IPS DF 6.9 (cell line): ENCODE measurements around the gene PSME3IP1.
"Not testable (repeated sequence)": the region's sequence is repeated elsewhere in the genome, so short reads cannot be mapped to it uniquely, and the experiment has no call there.

Experiments used
- DNase-seq: peaks from one replicate; pipeline ENCODE4 v3.0.0-alpha.2; 2013; ENCODE audit warnings: low read depth, low spot score
- H3K27ac ChIP-seq: one replicate; pipeline ENCODE4 v1.5.1; 2013; ENCODE audit warnings: low read length, control low read depth
- H3K27me3 ChIP-seq: 2 replicates; pipeline ENCODE4 v1.6.1; 2013; ENCODE audit warnings: mild to moderate bottlenecking, low read length; ENCODE audit not compliant: control insufficient read depth, insufficient read depth
- H3K36me3 ChIP-seq: 2 replicates; pipeline ENCODE4 v1.6.1; 2013; ENCODE audit warnings: low read length; ENCODE audit not compliant: control insufficient read depth, insufficient read depth
- H3K4me1 ChIP-seq: 2 replicates; pipeline ENCODE4 v1.6.1; 2013; ENCODE audit warnings: low read length; ENCODE audit not compliant: control insufficient read depth, insufficient read depth
- H3K4me3 ChIP-seq: 2 replicates; pipeline ENCODE4 v1.5.1; 2013; ENCODE audit warnings: mild to moderate bottlenecking, low read length
- H3K9me3 ChIP-seq: 2 replicates; pipeline ENCODE4 v1.6.1; 2013; ENCODE audit warnings: low read length, inconsistent platforms; ENCODE audit not compliant: control insufficient read depth, insufficient read depth
- WGBS: extraction: QIAGEN DNeasy Blood & Tissue Kit; methylation state at CpG from one replicate; pipeline ENCODE4 v1.1.7; 2013; ENCODE audit warnings: mixed read lengths, missing lambda C conversion rate; ENCODE audit not compliant: insufficient read length, insufficient coverage; 5-methylcytosine and 5-hydroxymethylcytosine counted together

PSME3IP1 gene

GRCh38 chr16:57224651-57225335, 39.0 kb upstream of the PSME3IP1 start:
- 0 out of 2 replicates have a peak, but pooled peaks cover 1% of the 10 kb centered on the region for H3K27me3 ChIP-seq
- no CpG with 5 or more reads among the region's 6 CpGs for WGBS
- H3K9me3 ChIP-seq = no peaks in the 10 kb centered on the region
- no peak for DNase-seq
- H3K4me3 ChIP-seq = no peak overlapping the region
- no peaks in the 10 kb centered on the region for H3K4me1 ChIP-seq
- peaks cover 3% of the 10 kb centered on the region; the same call in 1 of the 2 replicates for H3K36me3 ChIP-seq
- no peak overlapping the region for H3K27ac ChIP-seq

GRCh38 chr16:57223057-57223456, 37.2 kb upstream of the PSME3IP1 start:
- Histone ChIP-seq H3K4me3 (no peak overlapping the region), H3K27ac (no peak overlapping the region), H3K4me1 (no peaks in the 10 kb centered on the region), H3K36me3 (peaks cover 3% of the 10 kb centered on the region; the same call in 1 of the 2 replicates), H3K9me3 (no peaks in the 10 kb centered on the region), H3K27me3 (0 out of 2 replicates have a peak, but pooled peaks cover 1% of the 10 kb centered on the region)
- DNase-seq = no peak
- no CpG with 5 or more reads among the region's 1 CpG for WGBS

DNA sequence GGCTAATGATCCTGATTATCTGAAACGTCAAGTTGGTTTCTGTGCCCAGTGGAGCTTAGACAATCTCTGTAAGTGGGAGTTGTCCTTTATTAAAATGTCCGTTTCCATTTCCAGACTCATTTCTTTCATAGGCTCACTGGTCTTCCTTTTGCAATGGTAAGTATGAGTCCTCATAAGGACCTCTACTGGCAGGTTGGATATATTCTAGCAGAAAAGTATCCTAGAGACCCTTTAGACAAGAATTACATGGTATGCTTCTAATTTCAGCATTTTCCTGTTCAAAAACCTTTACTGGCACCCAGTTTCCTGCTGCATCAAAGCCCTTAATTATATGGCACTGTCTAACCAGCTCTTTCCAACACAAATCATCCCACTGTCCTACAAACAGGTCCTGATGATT, 31.1 kb upstream of the PSME3IP1 start:
- WGBS = no CpG with 5 or more reads among the region's 2 CpGs
- no peak for DNase-seq
- no peaks in the 10 kb centered on the region for H3K4me1 ChIP-seq
- H3K9me3 ChIP-seq = no peaks in the 10 kb centered on the region
- H3K4me3 ChIP-seq = no peak overlapping the region
- H3K36me3 ChIP-seq = no peaks in the 10 kb centered on the region; the same call in 1 of the 2 replicates
- no peaks in the 10 kb centered on the region for H3K27me3 ChIP-seq
- no peak overlapping the region for H3K27ac ChIP-seq

DNA sequence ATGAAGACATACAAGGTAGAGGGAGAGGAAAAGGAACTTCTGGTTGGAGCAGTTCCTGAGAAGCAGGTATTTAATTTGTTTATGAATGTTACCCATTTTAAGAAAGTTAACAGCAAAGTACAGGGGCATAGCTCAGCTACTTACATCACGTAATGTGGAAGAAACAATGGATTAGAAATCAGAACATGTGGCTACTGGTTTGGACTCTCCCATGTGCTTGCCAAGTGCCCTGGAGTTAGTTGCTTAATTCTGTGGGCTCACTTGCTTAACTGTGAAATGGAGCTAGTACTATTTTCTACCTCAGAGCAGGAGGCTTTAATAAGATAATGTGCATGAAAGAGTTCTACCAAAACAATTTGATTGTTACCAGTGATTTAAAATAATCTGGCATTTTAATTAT, 27.6 kb upstream of the PSME3IP1 start:
- H3K9me3 ChIP-seq = no peaks in the 10 kb centered on the region
- no peak overlapping the region for H3K4me3 ChIP-seq
- H3K27me3 ChIP-seq = no peaks in the 10 kb centered on the region
- no peaks in the 10 kb centered on the region for H3K4me1 ChIP-seq
- H3K27ac ChIP-seq = no peak overlapping the region
- H3K36me3 ChIP-seq = no peaks in the 10 kb centered on the region; the same call in 1 of the 2 replicates
- no CpG with 5 or more reads among the region's 1 CpG for whole genome bisulfite sequencing
- no peak for DNase-seq

DNA sequence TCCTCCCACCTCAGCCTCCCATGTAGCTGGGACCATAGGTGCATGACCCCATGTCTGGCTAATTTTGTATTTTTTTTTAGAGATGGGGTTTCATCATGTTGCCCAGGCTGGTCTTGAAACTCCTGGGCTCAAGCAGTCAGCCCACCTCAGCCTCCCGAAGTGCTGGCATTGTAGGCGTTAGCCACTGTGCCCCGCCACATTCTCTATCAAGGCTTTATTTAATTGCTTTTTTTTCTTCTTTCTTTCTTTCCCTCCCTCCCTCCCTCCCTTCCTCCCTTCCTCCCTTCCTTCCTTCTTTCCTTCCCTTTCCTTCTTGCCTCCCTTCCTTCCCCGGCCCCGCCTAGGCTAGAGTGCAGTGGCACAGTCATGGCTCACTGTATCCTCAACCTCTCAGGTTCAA, 23.9 kb upstream of the PSME3IP1 start:
- Histone ChIP-seq H3K36me3 (peaks cover 4% of the 10 kb centered on the region; the same call in 1 of the 2 replicates), H3K27ac (no peak overlapping the region), H3K4me1 (no peaks in the 10 kb centered on the region), H3K9me3 (no peaks in the 10 kb centered on the region), H3K4me3 (no peak overlapping the region), H3K27me3 (no peaks in the 10 kb centered on the region)
- no CpG with 5 or more reads among the region's 5 CpGs for WGBS
- no peak for DNase-seq

GRCh38 chr16:57208926-57209325, 23.1 kb upstream of the PSME3IP1 start:
- WGBS = no CpG with 5 or more reads among the region's 1 CpG
- no peak for DNase-seq
- no peak overlapping the region for H3K4me3 ChIP-seq
- H3K27me3 ChIP-seq = no peaks in the 10 kb centered on the region
- no peaks in the 10 kb centered on the region for H3K4me1 ChIP-seq
- peaks cover 7% of the 10 kb centered on the region; the same call in 1 of the 2 replicates for H3K36me3 ChIP-seq
- no peak overlapping the region for H3K27ac ChIP-seq
- no peaks in the 10 kb centered on the region for H3K9me3 ChIP-seq

DNA sequence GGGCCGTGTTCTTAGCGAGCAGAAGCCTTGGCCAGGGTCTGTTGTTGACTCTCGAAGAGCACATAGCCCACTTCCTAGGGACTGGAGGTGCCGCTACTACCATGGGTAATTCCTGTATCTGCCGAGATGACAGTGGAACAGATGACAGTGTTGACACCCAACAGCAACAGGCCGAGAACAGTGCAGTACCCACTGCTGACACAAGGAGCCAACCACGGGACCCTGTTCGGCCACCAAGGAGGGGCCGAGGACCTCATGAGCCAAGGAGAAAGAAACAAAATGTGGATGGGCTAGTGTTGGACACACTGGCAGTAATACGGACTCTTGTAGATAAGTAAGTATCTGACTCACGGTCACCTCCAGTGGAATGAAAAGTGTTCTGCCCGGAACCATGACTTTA, 18.8 kb upstream of the PSME3IP1 start:
- Histone ChIP-seq H3K27me3 (no peaks in the 10 kb centered on the region), H3K9me3 (no peaks in the 10 kb centered on the region), H3K4me1 (no peaks in the 10 kb centered on the region), H3K4me3 (no peak overlapping the region), H3K27ac (no peak overlapping the region), H3K36me3 (peaks cover 7% of the 10 kb centered on the region; the same call in 1 of the 2 replicates)
- WGBS = no CpG with 5 or more reads among the region's 12 CpGs
- DNase-seq = no peak

DNA sequence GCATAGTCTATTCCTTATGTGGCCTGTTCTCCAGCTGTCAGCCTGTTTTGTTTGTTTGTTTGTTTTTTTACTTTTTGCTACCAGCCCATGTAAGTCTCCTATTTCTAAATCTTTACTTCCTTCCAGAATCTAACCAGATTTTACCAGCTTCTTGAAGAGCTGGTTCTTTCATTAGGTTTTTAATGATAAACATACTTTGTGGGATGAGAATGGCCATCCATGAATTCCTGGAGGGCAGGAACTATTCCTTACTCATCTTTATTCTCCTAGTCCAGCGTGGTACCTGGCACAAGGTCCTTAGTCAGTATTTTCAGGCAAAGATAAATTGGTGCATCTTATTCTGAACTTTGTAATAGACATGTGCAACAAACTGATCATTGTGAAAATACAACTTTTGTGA, 17.6 kb upstream of the PSME3IP1 start:
- no peaks in the 10 kb centered on the region for H3K4me1 ChIP-seq
- no peak for DNase-seq

DNA sequence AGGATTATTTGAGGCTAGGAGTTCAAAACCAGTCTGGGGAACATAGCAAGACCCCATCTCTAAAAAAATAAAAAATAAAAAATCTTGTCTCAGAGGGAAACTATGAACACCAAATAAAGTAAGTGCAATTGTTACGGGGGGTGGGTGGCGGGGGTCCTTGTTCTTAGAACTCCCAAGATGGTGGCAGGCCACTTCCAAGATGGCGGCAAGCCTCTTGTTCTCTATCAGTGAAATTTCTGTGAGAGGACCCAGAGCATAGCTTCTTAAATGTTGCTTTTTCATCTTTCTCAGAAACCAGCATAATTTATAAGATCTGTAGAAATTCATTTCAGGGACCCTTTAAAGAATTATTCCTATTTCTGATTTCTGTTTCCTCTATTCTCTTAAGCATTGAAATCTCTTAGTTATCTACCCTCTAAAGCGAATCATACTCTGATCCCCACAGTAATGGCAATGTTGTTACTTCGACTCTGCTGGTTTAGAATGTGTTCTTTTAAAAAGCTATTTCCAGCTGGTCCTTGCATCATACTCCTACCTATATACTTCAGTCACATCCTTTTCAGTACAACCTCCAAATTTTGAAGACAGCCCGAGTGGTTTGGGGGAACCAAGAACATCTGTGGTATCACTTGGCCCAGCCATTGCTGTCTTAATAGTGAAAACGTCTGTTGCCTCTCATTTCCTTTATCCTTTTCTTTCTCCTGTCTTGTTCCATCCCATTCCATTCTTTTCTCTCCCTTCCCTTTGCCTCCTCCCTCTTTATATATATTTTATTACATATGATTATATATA, 16.5 kb upstream of the PSME3IP1 start:
- Histone ChIP-seq H3K27ac (no peak overlapping the region), H3K9me3 (no peaks in the 10 kb centered on the region), H3K27me3 (no peaks in the 10 kb centered on the region), H3K4me1 (no peaks in the 10 kb centered on the region), H3K4me3 (no peak overlapping the region), H3K36me3 (peaks cover 7% of the 10 kb centered on the region; the same call in 1 of the 2 replicates)
- WGBS = no CpG with 5 or more reads among the region's 7 CpGs
- no peak for DNase-seq

More for the DNA sequence above, 17.6 kb upstream of the PSME3IP1 start:
- Histone ChIP-seq H3K9me3 (no peaks in the 10 kb centered on the region), H3K36me3 (peaks cover 7% of the 10 kb centered on the region; the same call in 1 of the 2 replicates), H3K4me3 (no peak overlapping the region), H3K27ac (no peak overlapping the region), H3K27me3 (no peaks in the 10 kb centered on the region)
- no CpG with 5 or more reads among the region's 1 CpG for WGBS

GRCh38 chr16:57200926-57201325, 15.1 kb upstream of the PSME3IP1 start:
- H3K27ac ChIP-seq, H3K4me1 ChIP-seq, H3K9me3 ChIP-seq, H3K36me3 ChIP-seq, H3K27me3 ChIP-seq, H3K4me3 ChIP-seq, DNase-seq: not testable (repeated sequence)
- WGBS = no CpG with 5 or more reads among the region's 27 CpGs
